GM18508 (cell line): ENCODE results near the gene AHNAK.

Source experiments
- ATAC-seq: cut with Tn5 transposase; IDR thresholded peaks from one replicate; pipeline ENCODE4 v1.9.1; 2021; ENCODE audit warnings: moderate number of reproducible peaks; ENCODE audit not compliant: insufficient read depth, unreplicated experiment

The AHNAK gene

GRCh38 chr11:62444236-62444833 lies 102.3 kb downstream of the AHNAK start:
- no peak for ATAC-seq

- no peak for ATAC-seq
Observed at GRCh38 chr11:62443390-62444235, 103.0 kb downstream of the AHNAK start.

GRCh38 chr11:62439785-62440602 lies 106.6 kb downstream of the AHNAK start:
- no peak for ATAC-seq

GRCh38 chr11:62438641-62439040 lies 108.0 kb downstream of the AHNAK start:
- ATAC-seq, result no peak

GRCh38 chr11:62437616-62438015 lies 109.0 kb downstream of the AHNAK start:
- no peak for ATAC-seq

GRCh38 chr11:62435846-62436660 lies 110.6 kb downstream of the AHNAK start:
- no peak for ATAC-seq

GRCh38 chr11:62433904-62434276 lies 112.7 kb downstream of the AHNAK start:
- ATAC-seq, result no peak

- no peak for ATAC-seq
Observed at GRCh38 chr11:62433141-62433903, 113.3 kb downstream of the AHNAK start.

GRCh38 chr11:62432695-62433094 lies 113.9 kb downstream of the AHNAK start:
- no peak for ATAC-seq

- ATAC-seq, result no peak
Observed at GRCh38 chr11:62431171-62431901, 115.3 kb downstream of the AHNAK start.

GRCh38 chr11:62430425-62430824 lies 116.2 kb downstream of the AHNAK start:
- no peak for ATAC-seq

- ATAC-seq, result no peak
Observed at GRCh38 chr11:62428871-62429560, 117.6 kb downstream of the AHNAK start.

GRCh38 chr11:62427630-62428233 lies 118.9 kb downstream of the AHNAK start:
- no peak for ATAC-seq

- no peak for ATAC-seq
Observed at GRCh38 chr11:62423012-62423411, 123.6 kb downstream of the AHNAK start.

- no peak for ATAC-seq
Observed at GRCh38 chr11:62421996-62422395, 124.6 kb downstream of the AHNAK start.

GRCh38 chr11:62420882-62421281 lies 125.7 kb downstream of the AHNAK start:
- no peak for ATAC-seq

- ATAC-seq, result no peak
Observed at GRCh38 chr11:62419943-62420342, 126.7 kb downstream of the AHNAK start.
